Dermis blood vessel endothelial cell (primary cell): ENCODE measurements around the gene FYB1. TPM values are rescaled to one million over a fixed set of nuclear protein-coding genes. Genes with fewer than 3 reads are reported as not detected.
"Not testable (repeated sequence)": the region's sequence is repeated elsewhere in the genome, so short reads cannot be mapped to it uniquely, and the experiment has no call there.

Source experiments
- DNase-seq: peaks from one replicate; pipeline ENCODE4 v3.0.0; 2010
- total RNA-seq: library from RNA; depleted of rRNA; stranded (reverse); fragments of >200 nt; gene quantifications from 2 replicates; pipeline ENCODE4 v1.2.3, GENCODE V29; 2014

Gene FYB1
- total RNA-seq, 1 donor from 2014 or later = not detected

DNA sequence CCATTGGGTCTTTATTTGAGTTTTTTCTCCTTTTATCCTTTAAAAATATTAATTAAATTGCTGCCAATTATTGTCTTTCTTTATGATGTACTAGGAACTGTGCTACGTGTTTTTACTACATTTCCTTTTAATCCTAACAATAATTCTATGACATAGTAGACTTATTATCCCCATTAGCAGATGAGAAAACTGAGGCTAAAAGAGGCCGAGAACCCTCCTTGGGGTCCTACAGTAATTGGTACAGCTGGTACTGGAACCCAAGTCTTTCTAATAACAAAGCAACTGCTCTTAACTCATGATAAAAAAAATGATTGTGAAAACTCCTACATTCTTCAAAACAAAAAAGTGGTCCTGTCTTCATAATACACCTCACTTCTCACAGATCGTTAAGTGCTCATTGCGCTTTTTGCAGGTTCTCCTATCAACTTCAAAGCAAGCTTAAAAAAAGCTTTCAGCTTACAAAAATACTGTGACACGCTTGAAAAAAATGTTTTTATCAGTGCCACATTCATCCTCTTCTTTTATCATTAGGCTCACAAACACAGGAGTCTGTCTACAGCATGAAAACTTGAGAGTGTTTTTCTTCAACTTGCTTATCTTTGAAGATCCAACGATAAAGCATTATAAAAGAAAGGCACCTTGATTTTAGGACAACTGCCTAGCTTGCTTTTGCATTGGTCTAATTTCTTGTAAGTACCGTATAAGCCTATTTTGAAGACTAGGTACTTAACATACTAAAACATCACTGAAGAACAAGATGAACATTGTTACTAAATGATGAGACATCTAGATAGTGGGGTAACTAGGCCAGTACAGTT lies 32.4 kb downstream of the FYB1 start:
- no peak for DNase-seq

DNA sequence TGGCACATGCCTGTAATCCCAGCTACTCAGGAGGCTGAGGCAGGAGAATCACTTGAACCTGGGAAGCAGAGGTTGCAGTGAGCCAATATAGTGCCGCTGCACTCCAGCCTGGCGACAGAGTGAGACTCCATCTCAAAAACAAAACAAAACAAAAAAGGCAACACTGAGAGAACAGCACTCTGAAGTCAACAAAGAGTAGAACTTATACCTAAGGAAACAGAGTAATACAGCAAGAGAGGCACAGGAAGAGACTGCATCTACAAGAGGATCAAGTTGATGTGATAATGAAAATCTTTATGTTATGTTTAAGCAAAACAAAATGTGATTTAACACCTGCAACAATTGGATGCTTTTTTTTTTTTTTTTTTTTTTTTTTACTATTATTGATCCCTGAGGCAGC lies 33.1 kb downstream of the FYB1 start:
- DNase-seq = no peak

DNA sequence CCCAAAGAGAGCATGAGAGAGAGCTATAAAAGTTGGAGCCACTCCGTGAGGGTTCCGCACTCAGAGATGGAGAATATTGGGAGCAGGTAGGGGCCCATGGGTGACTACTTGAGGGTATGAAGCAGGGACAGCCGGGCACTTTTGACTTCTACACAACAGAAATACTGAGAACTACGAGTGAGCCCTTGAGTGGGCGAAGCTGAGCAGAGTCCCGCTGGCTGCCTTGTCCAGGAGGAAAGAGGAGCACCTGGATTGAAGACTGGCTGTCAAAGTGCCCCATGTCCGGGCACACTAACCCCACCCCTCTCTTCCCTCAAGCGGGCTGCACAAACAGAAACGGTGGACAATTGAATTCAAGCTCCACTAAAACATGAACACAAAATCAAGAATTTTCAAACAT lies 33.6 kb downstream of the FYB1 start:
- no peak for DNase-seq

DNA sequence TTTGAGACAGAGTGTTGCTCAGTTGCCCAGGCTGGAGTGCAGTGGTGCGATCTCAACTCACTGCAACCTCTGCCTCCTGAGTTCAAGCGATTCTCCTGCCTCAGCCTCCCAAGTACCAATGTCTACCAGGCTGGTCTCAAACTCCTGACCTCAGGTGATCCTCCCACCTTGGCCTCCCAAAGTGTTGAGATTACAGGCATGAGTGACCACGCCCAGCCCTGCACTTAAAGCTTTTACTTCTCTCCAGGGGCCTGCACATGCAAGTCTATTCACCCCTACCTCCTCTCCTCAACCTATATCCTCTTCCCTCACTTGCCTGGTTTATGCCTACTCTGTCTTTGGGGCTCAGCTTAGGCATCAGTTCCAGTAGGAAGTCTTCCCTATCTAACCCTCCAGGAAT lies 39.8 kb downstream of the FYB1 start:
- DNase-seq = not testable (repeated sequence)

DNA sequence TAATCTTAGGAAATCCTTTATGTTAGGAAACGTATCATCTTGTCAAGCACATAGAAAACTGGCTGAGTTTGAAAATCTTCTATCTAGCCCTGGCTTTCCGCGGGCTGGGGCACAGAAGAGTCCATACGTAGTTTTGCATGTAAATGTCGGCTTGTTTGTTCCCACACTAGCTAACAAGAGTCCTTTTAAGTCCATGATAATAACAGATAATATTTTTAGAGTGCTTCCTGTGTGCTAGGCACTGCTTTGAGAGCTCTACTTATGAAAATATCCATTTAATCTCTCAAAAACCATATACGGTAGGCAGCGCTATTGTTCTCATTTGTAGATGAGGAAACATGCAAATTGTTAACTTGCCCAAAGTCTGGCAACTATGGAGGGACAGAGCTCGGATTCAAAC lies 40.5 kb downstream of the FYB1 start:
- no peak for DNase-seq

DNA sequence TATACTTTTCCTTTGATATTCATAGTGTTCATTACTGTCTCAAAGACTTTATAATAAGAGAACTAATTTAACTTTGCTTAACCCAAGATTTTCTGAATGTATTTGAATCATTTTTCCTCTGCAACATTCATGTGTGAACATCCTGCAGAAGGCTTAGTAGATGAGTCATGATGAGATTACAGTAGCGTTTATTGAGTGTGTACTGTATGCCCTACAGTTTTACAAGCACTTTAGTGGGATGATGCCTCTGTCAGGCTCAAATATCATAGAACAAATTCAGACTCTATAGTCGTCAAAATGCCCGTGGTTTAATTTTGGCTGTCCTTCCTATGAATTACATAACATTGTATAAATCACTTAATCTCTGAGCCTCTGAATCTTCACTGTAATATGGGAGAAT lies 41.2 kb downstream of the FYB1 start:
- DNase-seq = no peak

DNA sequence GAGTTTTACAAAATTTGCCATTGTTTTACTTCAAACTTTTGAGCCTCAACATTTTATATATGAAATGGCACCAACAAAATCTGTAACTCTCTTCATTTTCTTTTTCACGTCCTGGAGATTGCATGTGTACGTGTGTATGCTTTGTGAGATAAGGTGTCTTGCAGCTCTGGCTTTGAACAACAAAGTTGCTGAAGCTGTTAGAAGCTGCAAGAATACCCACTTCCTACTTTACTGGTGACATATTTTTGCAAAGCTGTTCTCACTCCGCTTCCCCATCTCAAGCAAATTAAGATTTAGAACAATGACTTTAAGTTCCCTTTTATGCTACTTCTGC lies 41.8 kb downstream of the FYB1 start:
- no peak for DNase-seq

DNA sequence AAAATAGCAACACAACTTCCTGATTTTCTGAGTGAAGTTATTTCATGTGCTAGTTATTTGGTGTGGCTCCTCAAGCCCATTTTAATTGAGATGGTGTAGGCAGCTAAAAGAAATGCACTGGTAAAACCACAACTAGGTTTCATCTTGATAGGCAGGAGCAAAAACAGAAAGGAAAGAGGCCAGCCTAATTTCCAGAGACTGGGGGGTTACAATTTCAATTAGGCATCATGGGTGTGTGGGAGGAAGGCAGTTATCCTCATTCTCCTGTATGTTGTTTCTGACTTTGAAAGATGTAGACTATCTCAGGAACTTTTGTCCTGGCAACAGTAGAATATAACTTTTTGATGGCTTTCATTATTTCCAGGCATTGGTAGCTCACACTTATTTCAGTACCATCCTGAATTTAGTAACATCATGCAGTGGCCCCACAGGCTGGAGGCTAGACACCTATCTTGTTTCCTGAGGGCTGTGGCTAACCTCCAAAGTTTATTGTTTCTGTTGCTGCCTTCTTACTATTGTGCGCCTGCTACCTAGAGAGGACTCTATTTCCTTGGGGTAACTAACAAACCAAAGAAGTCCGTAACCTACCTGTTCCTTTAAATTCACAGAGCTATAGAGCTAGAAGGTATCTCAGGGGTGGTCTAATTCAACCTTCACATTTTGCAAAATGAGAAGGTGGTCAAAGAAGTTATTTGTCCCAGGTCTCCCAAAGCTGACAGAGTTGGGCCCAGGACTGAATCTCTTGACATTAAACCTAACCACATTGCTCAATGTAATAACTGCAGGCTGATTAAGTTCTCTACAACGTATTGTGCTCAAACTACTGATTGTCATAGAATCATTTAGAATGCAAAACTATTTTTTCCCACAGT lies 42.4 kb downstream of the FYB1 start:
- no peak for DNase-seq

DNA sequence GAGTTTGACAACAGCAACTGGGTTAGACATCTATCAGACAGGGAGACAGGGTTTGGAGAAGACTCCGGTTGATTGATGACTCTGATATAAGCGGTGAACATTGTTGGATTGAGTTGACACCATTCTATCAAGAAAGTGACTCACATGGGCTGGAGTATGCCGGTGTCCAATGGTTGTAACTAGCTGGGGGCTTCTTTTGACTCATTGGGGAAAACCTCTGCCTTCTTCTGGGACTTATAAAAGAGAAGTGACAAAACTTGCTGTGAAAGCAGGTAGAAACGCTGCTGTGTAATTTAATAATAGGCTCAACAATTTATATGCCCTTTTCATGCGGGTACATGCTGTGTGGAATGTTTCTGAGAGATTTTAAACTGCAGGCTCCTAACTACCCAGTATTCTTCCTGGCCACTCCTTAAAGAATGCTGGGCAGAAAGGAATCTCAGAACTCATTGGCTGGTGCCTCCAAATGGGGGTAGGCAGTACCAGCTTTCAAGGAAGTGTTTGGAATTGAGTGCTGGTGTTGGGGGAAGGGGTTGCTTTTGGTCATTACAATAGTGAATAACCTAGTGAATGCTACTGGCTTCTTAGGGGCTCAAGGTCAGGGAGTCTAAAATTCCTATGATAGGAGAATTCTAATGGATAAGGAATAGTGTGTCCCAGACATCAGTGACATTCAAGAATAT lies 43.9 kb downstream of the FYB1 start:
- DNase-seq = no peak

DNA sequence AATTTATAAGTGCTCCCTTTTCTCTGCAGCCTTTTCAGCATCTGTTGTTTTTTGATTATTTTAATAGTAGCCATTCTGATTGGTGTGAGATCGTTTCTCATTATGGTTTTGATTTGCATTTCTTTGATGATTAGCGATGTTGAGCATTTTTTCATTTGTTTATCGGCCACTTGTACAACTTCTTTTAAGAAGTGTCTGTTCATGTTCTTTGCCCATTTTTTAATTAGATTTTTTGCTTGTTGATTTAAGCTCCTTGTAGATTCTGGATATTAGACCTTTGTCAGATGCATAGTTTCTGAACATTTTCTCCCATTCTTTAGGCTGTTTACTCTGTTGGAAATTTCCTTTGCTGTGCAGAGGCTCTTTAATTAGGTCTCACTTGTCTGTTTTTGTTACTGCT lies 46.3 kb downstream of the FYB1 start:
- DNase-seq = no peak

DNA sequence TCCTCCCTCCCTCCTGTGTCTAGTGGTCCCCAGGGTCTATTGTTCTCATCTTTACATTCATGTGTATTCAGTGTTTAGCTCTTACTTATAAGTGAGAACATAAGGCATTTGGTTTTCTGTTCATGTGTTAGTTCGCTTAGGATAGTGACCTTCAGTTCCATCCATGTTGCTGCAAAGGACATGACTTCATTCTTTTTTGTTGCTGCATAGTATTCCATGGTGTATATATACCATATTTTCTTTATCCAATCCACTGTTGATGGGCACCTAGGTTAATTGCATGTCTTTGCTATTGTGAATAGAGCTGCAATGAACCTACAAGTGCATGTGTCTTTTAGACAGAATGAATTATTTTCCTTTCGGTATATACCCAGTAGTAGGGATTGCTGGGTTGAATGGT lies 46.8 kb downstream of the FYB1 start:
- no peak for DNase-seq

DNA sequence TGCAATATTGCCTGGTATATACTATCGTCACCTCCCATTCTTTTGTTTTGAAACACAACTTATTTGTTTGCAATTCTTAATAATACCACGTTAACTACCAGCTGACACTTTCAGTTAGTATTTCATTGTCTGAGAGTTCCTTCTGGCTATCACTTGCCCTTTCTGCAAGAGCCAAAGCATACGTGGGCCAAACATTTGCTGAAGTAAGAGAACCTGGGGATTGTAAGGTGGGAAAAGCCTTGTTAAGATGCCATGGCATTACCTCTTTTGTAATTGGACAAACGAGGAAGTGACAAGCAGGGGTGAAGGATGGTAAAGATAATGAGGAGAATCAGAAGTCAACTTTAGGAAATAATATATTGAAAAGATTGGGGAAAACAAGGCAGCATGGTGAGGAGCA lies 47.7 kb downstream of the FYB1 start:
- no peak for DNase-seq

DNA sequence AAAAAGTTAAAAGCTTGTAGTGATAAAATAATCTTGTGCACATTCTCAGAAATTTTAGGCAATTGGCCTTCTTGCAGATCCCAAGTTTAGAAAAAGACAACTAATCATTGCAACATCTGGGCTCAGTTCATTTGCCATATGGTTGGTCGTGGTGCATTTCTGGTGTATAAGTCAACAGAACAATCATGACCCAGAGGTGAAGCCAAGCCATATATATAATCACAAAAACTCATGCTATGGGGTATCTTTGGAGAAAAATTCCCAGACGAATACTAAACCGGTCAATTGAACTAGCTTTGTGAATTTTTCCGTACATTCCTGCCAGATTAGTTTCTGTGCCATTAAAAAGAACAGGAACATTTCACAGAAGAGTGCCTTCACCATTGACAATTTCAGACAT lies 50.3 kb downstream of the FYB1 start:
- no peak for DNase-seq

DNA sequence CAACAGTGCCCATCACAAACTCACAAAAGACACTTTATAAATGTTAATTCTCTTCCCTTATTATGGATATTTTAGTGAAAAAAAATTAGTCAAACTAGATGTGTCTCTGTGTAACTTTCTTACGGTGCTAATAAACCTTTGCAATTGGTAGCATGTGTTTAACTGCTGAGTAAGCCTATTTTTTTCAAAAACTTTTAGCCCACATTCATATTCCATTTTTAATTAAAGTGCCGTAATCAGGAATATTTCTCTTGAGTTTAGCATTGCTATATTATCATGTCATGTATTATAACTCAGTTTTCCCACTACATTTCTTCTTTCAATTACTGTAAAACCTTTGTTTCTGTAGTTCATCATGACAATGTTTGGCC lies 51.4 kb downstream of the FYB1 start:
- DNase-seq = no peak

DNA sequence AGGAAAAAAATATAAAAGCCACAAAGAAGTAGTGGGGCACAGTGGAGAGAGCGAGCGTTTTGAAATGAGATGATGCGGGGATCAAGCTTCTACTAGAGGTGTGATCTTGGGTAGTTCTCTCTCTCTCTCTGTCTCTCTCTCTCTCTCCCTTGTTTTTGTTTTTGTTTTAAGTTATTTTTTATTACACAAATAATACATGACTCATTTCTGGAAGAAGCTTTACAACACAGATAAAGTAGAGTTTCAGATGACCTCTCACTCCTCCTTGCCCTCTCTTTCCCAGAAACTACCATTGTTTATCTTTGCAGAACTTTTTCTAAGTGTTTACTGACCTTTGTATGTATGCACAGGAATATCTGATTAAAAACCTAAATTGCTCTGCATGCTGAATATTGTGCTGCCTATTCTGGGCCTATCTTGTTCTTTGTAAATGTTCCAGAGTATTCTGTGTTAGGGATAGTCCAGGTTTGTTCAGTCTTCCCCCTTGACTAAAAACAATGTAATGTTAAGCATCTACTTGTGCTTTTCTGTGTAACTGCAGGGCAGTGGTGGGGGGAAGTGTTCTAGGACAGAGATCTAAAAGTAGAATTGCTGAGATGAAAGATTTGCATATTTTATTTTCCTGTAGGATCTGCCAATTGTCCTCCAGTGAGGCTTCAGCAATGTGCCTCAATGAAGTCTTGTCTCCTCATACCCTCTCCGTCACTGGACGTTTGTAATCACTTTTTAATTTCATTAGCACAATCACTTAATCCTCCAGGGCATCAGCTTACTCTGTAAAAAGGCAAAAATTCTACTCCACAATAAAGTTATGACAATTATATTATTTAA lies 52.0 kb downstream of the FYB1 start:
- DNase-seq = no peak

DNA sequence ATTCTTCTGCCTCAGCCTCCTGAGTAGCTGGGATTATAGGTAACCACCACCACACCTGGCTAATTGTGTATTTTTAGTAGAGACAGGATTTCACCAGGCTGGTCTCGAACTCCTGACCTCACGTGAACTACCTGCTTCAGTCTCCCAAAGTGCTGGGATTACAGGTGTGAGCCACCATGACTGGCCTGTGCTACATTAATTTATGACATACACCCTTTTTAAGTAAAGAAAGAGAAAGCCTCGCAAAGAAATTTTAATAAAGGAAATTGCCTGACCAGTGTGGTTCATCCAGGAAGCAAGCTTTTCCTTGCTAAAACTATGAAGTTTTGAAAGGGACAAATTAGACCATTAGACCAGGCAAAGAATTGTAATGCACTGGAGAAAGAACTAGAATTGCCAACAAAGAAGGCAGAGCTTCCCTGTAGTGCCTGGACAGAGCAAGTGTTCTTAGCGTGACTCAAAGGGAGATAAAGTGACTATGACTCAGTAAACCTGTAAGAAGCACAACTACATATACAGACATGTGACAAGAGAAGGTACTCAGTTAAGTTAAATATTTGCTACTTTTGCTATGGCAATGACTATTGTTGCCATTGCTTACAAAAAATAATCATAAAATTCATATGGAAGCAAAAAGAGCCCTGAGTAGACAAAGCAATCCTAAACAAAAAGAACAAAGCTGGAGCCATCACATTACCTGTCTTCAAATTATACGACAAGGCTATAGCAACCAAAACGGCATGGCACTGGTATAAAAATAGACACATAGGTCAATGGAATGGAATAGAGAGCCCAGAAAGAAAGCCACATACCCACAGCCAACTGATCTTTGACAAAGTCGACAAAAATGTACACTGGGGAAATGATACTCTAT lies 54.6 kb downstream of the FYB1 start:
- DNase-seq = no peak

DNA sequence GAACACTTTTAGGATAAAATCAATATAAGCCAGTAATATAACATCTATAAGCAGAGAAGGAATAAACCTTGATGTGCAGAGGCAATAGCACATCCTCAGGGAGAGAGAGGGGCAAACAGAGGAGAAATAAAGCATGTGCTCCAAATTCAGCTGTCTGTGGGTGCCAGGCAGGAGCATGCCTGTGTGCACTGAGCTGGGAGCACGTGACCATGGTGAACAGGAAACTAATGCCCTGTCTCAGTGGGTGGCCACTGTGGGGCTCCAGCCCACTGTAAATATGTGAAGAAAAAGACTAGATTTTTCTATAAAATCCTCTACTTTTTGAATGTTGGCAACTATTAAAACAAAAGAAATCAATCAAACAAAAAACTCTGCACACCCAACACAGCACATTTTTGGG lies 55.3 kb downstream of the FYB1 start:
- no peak for DNase-seq

DNA sequence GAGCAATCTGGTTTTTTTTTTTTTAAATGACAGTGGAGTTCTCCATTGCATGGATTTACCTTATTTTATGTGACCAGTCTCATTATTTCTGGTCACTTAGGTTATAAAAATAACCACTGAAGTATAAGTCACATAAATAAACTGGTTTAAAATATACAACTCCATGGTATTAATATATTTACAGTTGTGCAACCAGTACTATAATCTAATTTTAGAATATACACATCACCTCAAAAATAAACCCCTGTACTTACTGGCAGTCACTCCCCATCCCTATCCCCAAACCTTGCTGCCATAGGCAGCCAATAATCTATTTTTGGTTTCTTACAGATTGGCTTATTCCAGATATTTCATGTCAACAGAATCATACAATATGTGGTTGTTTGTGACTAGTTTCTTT lies 57.8 kb downstream of the FYB1 start:
- no peak for DNase-seq

DNA sequence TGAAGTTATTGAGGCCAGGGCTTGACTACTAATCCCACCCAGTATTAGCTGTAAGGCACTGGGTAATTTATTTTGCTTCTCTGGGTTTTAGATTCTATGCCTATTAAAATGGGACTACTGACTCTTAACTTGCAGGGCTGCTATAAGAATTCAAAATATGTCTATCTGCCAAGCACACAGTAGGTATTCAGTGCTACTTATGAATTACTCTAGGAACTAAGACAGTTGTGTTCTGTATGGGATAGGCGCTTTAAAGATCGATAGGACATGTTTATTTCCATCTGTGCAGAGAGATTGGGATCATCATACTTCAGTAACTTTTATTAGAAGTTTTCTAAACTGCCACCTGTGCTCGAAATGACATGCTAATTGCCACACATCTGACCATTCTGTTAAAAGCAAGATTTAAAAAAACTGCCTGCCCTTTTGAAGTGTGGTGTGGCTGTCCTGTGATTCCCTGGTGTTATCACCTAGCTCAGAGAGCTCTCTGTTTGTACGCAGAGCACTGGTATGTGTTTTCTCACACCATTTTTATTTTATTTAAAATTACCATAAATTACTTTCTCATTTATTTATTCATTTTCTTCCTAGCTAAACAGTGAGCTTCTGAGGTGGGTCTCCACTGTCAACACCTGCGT lies 58.7 kb downstream of the FYB1 start:
- DNase-seq = no peak

DNA sequence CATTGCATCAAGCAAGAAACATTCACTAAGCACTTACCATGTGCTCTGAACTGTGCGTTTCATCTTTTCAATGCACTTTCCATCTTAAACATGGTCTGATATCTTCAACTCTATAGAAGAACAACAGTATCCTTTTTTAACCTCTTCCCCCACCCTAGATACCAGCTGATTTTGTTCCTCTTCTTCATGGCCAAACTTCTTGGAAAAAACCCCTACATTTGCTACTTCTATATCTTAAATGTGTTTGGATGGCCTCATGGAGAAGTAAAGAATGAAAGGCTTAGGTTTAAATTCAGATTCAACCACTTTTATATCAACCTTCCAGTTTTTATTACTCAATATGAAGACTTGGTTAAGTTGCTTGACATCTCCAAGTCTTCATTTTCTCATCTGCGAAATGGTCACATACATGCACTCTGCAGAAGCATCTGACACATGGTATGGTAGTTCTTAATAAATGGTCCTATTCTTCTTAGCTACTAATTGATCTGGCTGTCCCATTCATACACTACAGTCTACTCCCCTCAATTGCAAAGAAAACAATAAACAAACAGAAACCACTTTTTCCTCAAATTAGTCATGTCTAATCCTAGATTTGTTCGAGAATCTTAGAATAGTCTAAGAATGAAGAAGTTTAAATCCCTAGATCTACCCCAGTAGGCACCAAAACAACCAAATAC lies 59.4 kb downstream of the FYB1 start:
- no peak for DNase-seq

DNA sequence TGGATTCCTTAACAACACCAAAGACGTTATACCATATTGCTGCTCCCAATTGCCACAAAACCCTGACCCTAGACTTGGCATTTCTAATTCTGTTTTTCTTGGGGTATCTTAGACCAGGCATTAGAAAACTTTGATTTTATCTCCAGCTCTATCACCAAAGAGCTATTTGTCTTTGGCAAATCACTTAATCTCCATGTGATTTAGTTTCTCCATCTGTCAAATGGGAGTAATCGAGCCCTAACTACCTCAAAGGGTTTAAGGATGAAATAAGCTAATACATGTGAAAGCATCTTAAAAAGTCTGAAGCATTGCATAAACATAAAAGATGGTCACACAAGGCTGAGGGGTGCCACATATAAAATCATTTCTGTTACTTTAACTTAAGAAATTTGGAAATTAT lies 60.6 kb downstream of the FYB1 start:
- no peak for DNase-seq
